Upper lobe of left lung (tissue), 6 donors: ENCODE data around the gene E2F4. TPM values are rescaled to one million over a fixed set of nuclear protein-coding genes. Genes with fewer than 3 reads are reported as not detected.

Experiments
- ATAC-seq, 2 donors: fragments of 200-7000 bp; cut with Tn5 transposase; one replicate each; pipeline ENCODE4 v1.9.1; 2022; ENCODE audit warnings: mild to moderate bottlenecking in 2 of 2, moderate library complexity in 2 of 2; ENCODE audit not compliant: low FRiP score in 2 of 2
- DNase-seq, 2 donors: peaks; one replicate each; pipeline ENCODE4 v3.0.0-alpha.2; 2019 to 2020
- H3K27ac ChIP-seq, 4 donors: fragments of 200-600 bp; sonication (generic); one replicate each; pipeline ENCODE4 v1.5.1; 2016 to 2019
- H3K27me3 ChIP-seq, 4 donors: fragments of 200-600 bp; sonication (generic); one replicate each; pipeline ENCODE4 v1.5.1; 2017 to 2019
- H3K36me3 ChIP-seq, 4 donors: fragments of 200-600 bp; sonication (generic); one replicate each; pipeline ENCODE4 v1.5.1; 2016 to 2019
- H3K4me1 ChIP-seq, 4 donors: fragments of 200-600 bp; sonication (generic); one replicate each; pipeline ENCODE4 v1.5.1; 2018 to 2019
- H3K4me3 ChIP-seq, 4 donors: fragments of 200-600 bp; sonication (generic); one replicate each; pipeline ENCODE4 v1.5.1; 2017 to 2019; ENCODE audit warnings: mild to moderate bottlenecking in 2 of 4, moderate library complexity in 1 of 4
- H3K9me3 ChIP-seq, 4 donors: fragments of 200-600 bp; sonication (generic); one replicate each; pipeline ENCODE4 v1.5.1; 2018 to 2019
- CTCF ChIP-seq, 6 experiments: fragments of 450-650 bp in 4 of 6; fragments of 200-600 bp in 2 of 6; sonication (generic) in 2 of 6; IDR thresholded peaks; one replicate each; pipeline ENCODE4 v1.5.1; 2016 to 2019; ENCODE audit warnings: antibody characterized with exemption in 6 of 6
- EP300 ChIP-seq, 4 donors: sonication (generic); formaldehyde crosslinking; IDR thresholded peaks; one replicate each; pipeline ENCODE4 v1.5.1; 2017; ENCODE audit warnings: antibody characterized with exemption in 4 of 4, control low read depth in 2 of 4
- POLR2A ChIP-seq, 4 donors: fragments of 450-650 bp; IDR thresholded peaks; one replicate each; pipeline ENCODE4 v1.5.1; 2016 to 2017; ENCODE audit warnings: antibody characterized with exemption in 4 of 4, mild to moderate bottlenecking in 2 of 4
- POLR2AphosphoS5 ChIP-seq, 2 donors: sonication (generic); formaldehyde crosslinking; IDR thresholded peaks; one replicate each; pipeline ENCODE4 v1.5.1; 2017; ENCODE audit warnings: antibody characterized with exemption in 2 of 2
- WGBS, 2 donors: methylation state at CpG; one replicate each; pipeline ENCODE4 v1.1.5; 2017 to 2018; 5-methylcytosine and 5-hydroxymethylcytosine counted together
- total RNA-seq, 6 donors: library from RNA; depleted of rRNA in 4 of 6; stranded (reverse); fragments of >200 nt in 4 of 6; gene quantifications; one replicate each; pipeline versions ENCODE4 v1.1.0 to v1.2.1, GENCODE V29; 2016 to 2021
- donor health status: DM: no; HTN: no; CAD: no; lungs with moderate emphysema.
- donor health status: DM: no; HTN: yes; CAD: no; lungs with severe emphysema.

E2F4 gene
- total RNA-seq, 6 donors from 2014 or later: 55.7 to 124 (median 85.4) TPM

DNA sequence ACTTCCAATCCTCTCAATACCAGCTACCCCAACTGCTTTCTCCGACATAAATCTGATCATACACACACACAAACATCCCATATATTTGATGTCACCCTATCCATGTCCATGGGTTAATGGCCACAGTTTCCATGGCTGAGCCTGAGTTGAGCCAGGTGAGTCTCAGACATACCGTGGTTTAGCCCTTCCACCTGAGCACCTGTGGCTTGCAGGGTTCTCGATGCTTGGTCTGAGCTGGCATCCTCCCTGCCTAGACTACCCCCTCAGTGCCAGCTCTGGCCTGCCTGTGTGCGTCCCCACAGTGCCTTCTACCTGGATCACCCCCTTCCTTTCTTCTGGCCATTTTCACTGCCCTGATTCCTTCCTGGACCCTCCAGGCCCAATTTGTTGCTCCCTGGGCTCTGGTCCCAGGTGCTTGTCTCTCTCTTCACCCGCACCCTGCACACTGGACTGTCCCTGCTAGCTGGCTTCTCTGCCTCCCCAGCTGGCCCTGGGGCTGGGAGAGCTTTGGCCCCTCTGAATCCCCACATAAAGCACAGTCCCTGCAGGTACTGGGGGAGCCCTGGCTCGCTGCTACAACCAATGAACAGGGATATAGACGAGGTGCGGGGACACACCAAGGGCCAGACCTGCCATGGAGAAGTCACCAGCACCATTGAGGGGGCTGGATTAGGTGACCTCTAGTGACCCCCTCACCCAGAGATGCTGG lies 14.3 kb downstream of the E2F4 start:
- Histone ChIP-seq H3K27me3 (no peaks in the 10 kb centered on the region), H3K4me3 (no peak overlapping the region), H3K27ac (no peak overlapping the region), H3K4me1 (peaks cover 0 to 6% (median 4%) of the 10 kb centered on the region in 4 donors), H3K36me3 (peaks cover 17 to 48% (median 33%) of the 10 kb centered on the region in 4 donors), H3K9me3 (no peaks in the 10 kb centered on the region)
- WGBS, 2 donors: 91 to 94% methylated on average over 6 to 8 of the region's 8 CpGs
- TF ChIP-seq POLR2AphosphoS5 (IDR thresholded peaks at IDR 0.05): no peak
- no peak for TF ChIP-seq POLR2A (IDR thresholded peaks at IDR 0.05)
- TF ChIP-seq CTCF (IDR thresholded peaks at IDR 0.05): no peak
- no peak for TF ChIP-seq EP300 (IDR thresholded peaks at IDR 0.05)
- ATAC-seq (no peak), DNase-seq (no peak)

- Histone ChIP-seq H3K4me3 (no peak overlapping the region), H3K4me1 (peaks cover 0 to 6% (median 4%) of the 10 kb centered on the region in 4 donors), H3K27ac (peak overlapping the region in 1 of 4 donors; percentile 27), H3K9me3 (no peaks in the 10 kb centered on the region), H3K27me3 (no peaks in the 10 kb centered on the region), H3K36me3 (peaks cover 16 to 43% (median 27%) of the 10 kb centered on the region in 4 donors)
- TF ChIP-seq CTCF (IDR thresholded peaks at IDR 0.05) (no peak), POLR2A (IDR thresholded peaks at IDR 0.05) (no peak), EP300 (IDR thresholded peaks at IDR 0.05) (no peak), POLR2AphosphoS5 (IDR thresholded peaks at IDR 0.05) (no peak)
- no peak for ATAC-seq
- WGBS, 2 donors: 74 to 94% methylated on average over 3 of the region's 3 CpGs
- DNase-seq: no peak
Measured at GRCh38 chr16:67206838-67207248, 14.9 kb downstream of the E2F4 start.

DNA sequence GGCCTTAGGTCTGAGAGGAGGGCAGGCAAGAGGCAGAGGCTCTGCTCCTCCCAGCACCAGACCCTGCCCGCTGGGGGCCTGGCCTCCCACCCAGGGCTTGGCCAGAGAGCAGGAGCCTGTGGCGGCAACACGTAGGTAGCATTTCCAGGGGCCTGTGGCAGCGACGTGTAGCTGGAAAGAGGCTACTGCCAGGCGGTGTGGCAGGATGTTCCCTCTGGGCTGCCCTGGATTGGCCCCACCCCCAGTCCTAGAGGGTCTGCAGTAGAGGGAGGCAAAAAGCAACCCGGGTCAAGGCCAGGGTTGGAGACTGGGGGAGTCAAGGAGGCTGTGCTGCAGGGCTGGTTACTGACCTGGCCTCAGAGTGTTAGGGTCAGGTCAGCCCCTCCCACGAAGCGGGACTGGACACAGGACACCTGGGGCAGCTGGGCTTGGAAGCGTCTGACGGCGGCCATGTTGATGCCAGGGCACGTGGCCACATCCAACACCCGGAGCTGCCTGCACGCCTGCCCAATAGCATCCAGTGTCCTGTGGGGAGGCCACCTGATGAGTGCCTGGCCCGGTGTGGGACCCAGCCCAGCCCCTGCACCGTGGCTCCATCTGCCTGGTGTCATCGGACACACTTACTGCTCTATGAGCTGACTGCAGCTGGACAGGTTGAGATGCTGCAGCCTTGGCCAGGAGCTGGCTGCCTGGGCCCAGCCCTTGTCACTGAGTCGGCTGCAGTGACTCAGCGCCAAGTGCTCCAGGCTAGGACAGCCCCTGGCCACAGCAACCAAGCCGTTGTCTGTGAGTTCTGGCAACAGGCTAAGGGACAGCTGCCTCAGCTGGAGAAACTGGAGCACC lies 15.5 kb downstream of the E2F4 start:
- TF ChIP-seq CTCF (IDR thresholded peaks at IDR 0.05) (no peak), EP300 (IDR thresholded peaks at IDR 0.05) (no peak), POLR2A (IDR thresholded peaks at IDR 0.05) (no peak), POLR2AphosphoS5 (IDR thresholded peaks at IDR 0.05) (no peak)
- ATAC-seq: no peak
- H3K4me3 ChIP-seq: no peak overlapping the region
- H3K27me3 ChIP-seq: no peaks in the 10 kb centered on the region
- WGBS, 2 donors: 70 to 80% methylated on average over 2 to 21 of the region's 21 CpGs
- no peaks in the 10 kb centered on the region for H3K9me3 ChIP-seq
- H3K27ac ChIP-seq: peak overlapping the region in 1 of 4 donors; percentile 27
- H3K36me3 ChIP-seq: peaks cover 10 to 37% (median 21%) of the 10 kb centered on the region in 4 donors
- peaks cover 0 to 6% (median 4%) of the 10 kb centered on the region in 4 donors for H3K4me1 ChIP-seq
- DNase-seq: peak in 1 of 2 donors; percentile 75

- ATAC-seq (no peak), DNase-seq (no peak)
- Histone ChIP-seq H3K27me3 (no peaks in the 10 kb centered on the region), H3K27ac (no peak overlapping the region), H3K4me3 (no peak overlapping the region), H3K4me1 (peaks cover 0 to 11% (median 4%) of the 10 kb centered on the region in 4 donors), H3K36me3 (peaks cover 5 to 28% (median 13%) of the 10 kb centered on the region in 4 donors), H3K9me3 (no peaks in the 10 kb centered on the region)
- no peak for TF ChIP-seq CTCF (IDR thresholded peaks at IDR 0.05)
- no peak for TF ChIP-seq POLR2AphosphoS5 (IDR thresholded peaks at IDR 0.05)
- no peak for TF ChIP-seq POLR2A (IDR thresholded peaks at IDR 0.05)
- no peak for TF ChIP-seq EP300 (IDR thresholded peaks at IDR 0.05)
- 90 to 95% methylated on average over 6 to 11 of the region's 11 CpGs for WGBS, 2 donors
Measured at GRCh38 chr16:67208154-67208896, 16.4 kb downstream of the E2F4 start.
